Right ventricle myocardium superior (tissue), 1 donor: Measurements from ENCODE around the gene SIPA1L3. TPM values are rescaled to one million over a fixed set of nuclear protein-coding genes. Genes with fewer than 3 reads are reported as not detected.
"Not testable (repeated sequence)": the region's sequence is repeated elsewhere in the genome, so short reads cannot be mapped to it uniquely, and the experiment has no call there.

Experiments used
- ATAC-seq: fragments of 200-7000 bp; cut with Tn5 transposase; one replicate; pipeline ENCODE4 v1.9.1; 2020; ENCODE audit warnings: mild to moderate bottlenecking; ENCODE audit not compliant: poor library complexity
- DNase-seq: peaks from one replicate; pipeline ENCODE4 v3.0.0-alpha.2; 2020
- intact Hi-C: fragments of 100-400 bp; cut with DNase I; formaldehyde crosslinking; loops from one replicate; pipeline ENCODE4 v1.11.2; 2022
- total RNA-seq: library from RNA; stranded (reverse); fragmentation: NEBNext Ultra II Directional; extraction: Animal tissue kit (Norgen Biotek cat#: 25700); gene quantifications from one replicate; pipeline ENCODE4 v1.2.1, GENCODE V29; 2021
- donor health status: DM: no; HTN: yes; CAD: no; lungs with severe emphysema.

SIPA1L3 gene
- total RNA-seq, 1 donor from 2014 or later = 8.5 TPM

GRCh38 chr19:37907735-37908455 is 887 bp downstream of the SIPA1L3 start:
- ATAC-seq = no peak
- intact Hi-C loops = loop anchor here (10.0 kb wide), 1 partner anchor 417 kb away; no protein-coding TSS in a partner anchor
- no peak for DNase-seq

- no peak for ATAC-seq
- intact Hi-C loops = loop anchor here (10.0 kb wide), 1 partner anchor 415 kb away; no protein-coding TSS in a partner anchor
- DNase-seq = no peak
Observed at GRCh38 chr19:37909661-37910199, 2.7 kb downstream of the SIPA1L3 start.

GRCh38 chr19:37914908-37915307 is 7.9 kb downstream of the SIPA1L3 start:
- ATAC-seq (no peak), DNase-seq (no peak)
- intact Hi-C loops = no loop called here

DNA sequence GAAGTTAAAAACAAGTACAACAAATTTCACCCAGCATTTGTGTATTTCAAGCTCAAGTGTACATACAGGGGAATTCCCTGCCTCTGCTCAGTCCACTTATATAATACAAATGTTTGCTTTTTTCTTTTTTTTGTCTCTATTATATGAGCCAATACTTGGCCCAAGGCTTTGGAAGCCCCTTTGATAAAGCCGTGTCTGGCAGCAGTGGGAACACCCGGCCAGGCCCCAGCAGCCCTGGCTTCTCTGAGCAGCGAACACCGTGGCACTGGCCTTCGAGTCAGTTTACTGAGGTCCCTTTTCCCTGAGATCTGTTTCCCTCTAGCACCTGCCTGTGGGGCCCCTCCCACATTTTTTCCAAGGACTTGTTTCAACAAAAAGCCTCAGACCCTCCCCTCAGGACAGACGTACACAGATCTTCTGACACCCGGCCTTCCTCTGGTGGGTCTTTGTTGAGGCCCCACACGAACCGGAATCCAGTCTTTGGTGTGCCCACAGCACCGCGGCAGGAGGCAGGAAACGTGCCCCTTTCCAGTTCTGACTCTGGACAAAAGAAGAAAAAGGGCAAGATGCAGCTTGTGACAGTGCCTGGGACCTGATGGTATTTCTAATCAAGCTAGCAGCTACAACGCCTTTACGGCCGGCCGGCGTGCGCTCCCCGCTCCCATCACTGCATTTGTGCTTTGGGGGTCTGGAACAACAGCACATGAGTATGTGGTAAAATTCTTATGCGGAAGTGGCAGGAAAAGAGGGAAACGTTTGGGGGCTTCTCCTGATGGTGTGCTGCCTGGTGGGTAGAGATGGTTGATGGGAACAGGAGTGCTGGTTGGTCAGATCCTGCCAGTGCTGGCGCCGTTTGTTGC is 13.8 kb downstream of the SIPA1L3 start:
- ATAC-seq = no peak
- intact Hi-C loops = no loop called here
- no peak for DNase-seq

DNA sequence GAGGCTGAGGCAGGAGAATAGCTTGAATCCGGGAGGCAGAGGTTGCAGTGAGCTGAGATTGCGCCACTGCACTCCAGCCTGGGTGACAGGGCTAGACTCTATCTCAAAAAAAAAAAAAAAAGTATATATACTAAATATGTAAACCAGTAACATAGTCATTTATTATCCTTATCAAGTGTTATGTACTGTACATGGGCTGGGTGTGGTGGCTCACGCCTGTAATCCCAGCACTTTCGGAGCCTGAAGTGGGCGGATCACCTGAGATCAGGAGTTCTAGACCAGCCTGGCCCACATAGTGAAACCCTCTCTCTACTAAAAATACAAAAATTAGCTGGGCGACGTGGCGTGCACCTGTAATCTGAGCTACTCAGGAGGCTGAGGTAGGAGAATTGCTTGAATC is 17.6 kb downstream of the SIPA1L3 start:
- not testable (repeated sequence) for ATAC-seq, DNase-seq

GRCh38 chr19:37925212-37925611 is 18.2 kb downstream of the SIPA1L3 start:
- ATAC-seq = no peak
- no peak for DNase-seq
- intact Hi-C loops = no loop called here

More for the DNA sequence above, 17.6 kb downstream of the SIPA1L3 start:
- intact Hi-C loops = not testable (repeated sequence)

DNA sequence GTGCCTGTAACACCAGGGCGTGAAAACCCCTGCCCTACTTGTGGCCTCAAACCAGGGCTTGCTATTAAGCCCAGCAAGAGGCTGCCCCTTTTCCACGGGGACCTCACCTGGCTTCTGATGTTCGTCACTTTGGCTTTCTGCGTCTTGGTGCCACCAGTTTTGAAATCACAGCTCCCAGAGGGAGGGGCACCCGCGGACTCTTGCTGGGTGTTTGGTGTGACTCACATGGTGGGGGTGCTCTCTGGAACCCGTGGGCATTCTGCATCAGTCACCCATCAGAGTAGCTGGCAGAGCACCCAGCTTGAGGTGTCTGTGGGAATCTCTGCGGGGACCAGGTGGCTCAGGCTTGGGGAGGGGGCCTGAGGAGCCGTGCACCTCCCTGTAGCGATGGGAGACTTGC is 19.2 kb downstream of the SIPA1L3 start:
- no peak for ATAC-seq

GRCh38 chr19:37926711-37927110 is 19.7 kb downstream of the SIPA1L3 start:
- intact Hi-C loops = no loop called here
- DNase-seq = no peak
- ATAC-seq = no peak

More for the DNA sequence above, 19.2 kb downstream of the SIPA1L3 start:
- DNase-seq = no peak
- intact Hi-C loops = no loop called here

- DNase-seq (no peak), ATAC-seq (no peak)
- intact Hi-C loops = no loop called here
Observed at GRCh38 chr19:37928527-37929286, 21.7 kb downstream of the SIPA1L3 start.

GRCh38 chr19:37929355-37929923 is 22.4 kb downstream of the SIPA1L3 start:
- intact Hi-C loops = no loop called here
- ATAC-seq (no peak), DNase-seq (no peak)

GRCh38 chr19:37930416-37930815 is 23.4 kb downstream of the SIPA1L3 start:
- intact Hi-C loops = no loop called here
- DNase-seq (no peak), ATAC-seq (no peak)

GRCh38 chr19:37931881-37932655 is 25.1 kb downstream of the SIPA1L3 start:
- ATAC-seq (peak; percentile 49), DNase-seq (peak; percentile 64)
- intact Hi-C loops = no loop called here

GRCh38 chr19:37932985-37933936 is 26.3 kb downstream of the SIPA1L3 start:
- intact Hi-C loops = no loop called here
- no peak for ATAC-seq
- DNase-seq = no peak

- intact Hi-C loops = no loop called here
- DNase-seq (peak; percentile 73), ATAC-seq (peak; percentile 93)
Observed at GRCh38 chr19:37933937-37934358, 26.9 kb downstream of the SIPA1L3 start.

GRCh38 chr19:37935341-37935740 is 28.3 kb downstream of the SIPA1L3 start:
- ATAC-seq = no peak
- intact Hi-C loops = no loop called here
- DNase-seq = no peak

DNA sequence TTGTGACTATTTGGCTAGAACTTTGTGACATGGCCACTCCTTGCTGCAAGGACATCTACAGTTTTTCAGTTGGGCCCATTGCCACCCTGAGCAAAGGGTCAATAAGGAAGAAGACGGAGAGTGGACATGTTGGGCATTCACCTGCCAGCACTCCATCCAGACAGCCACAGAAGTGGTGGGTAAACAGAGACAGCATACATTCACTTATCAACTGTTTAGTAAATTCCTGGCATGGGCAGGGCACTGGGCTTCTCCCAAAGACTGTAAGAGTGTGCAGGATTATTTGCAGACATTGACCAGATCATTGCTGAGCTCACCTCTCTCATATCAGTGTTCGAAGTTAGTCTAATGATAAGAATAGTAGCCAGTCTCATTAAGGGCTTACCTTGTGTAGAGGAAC is 29.2 kb downstream of the SIPA1L3 start:
- ATAC-seq = no peak
- intact Hi-C loops = no loop called here
- no peak for DNase-seq

DNA sequence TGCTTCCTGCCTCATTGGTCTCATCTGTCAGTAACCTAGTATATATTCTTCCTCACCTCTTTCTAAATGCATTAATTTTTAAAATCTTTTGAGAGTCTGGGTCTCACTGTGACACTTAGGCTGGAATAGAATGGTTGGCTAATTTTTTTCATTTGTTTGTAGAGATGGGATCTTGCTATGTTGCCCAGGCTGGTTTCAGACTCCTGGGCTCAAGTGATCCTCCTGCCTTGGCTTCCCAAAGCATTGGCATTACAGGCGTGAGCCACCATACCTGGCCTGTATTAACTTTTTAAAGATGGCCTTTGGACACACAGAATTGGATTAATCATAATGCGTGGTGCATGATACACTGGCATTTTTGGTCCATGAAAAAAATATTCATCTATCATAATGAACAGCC is 29.9 kb downstream of the SIPA1L3 start:
- ATAC-seq (no peak), DNase-seq (no peak)
- intact Hi-C loops = no loop called here
